Muscle of arm (tissue), 12 donors: ENCODE results near the gene PATE4. TPM values are rescaled to one million over a fixed set of nuclear protein-coding genes. Genes with fewer than 3 reads are reported as not detected.

Experiments
- DNase-seq: peaks from one replicate; pipeline ENCODE4 v3.0.0-alpha.2; 2013
- polyA plus RNA-seq, 12 donors: library from polyadenylated mRNA; unstranded; fragments of 120-200 nt; gene quantifications; one replicate each; pipeline ENCODE4 v1.2.1, GENCODE V29; 2013; ENCODE audit not compliant: insufficient read length in 12 of 12

PATE4 gene
- polyA plus RNA-seq, 12 donors = 0.10 to 0.26 (median 0.12) TPM; not detected in 8

GRCh38 chr11:125887373-125888324, 54.5 kb downstream of the PATE4 start, which contains the start of gene HYLS1:
HYLS1 (plus strand) TSS chr11:125887668; CDS start chr11:125899369, 11,701 bp downstream.
- DNase-seq = peak; percentile 95

Other genes starting within 250 kb of the PATE4 start
- 100 to 1,000 TPM in 11 of 12 donors, not detected in 1; 101 to 146 (median 127) TPM for gene STT3A, start 240.5 kb upstream of the PATE4 start, polyA plus RNA-seq
- 10 to 100 TPM in 7 of 12 donors, 1 to 10 TPM in 4, not detected in 1; 5.5 to 17.1 (median 10.9) TPM for gene CHEK1, start 208.2 kb upstream of the PATE4 start, polyA plus RNA-seq
- gene ACRV1, start 152.5 kb upstream of the PATE4 start, polyA plus RNA-seq = 1 to 10 TPM in 1 of 12 donors, under 1 TPM in 9, not detected in 2; 0.10 to 1.4 (median 0.37) TPM
- under 1 TPM in 1 of 12 donors, not detected in 11; 0.13 TPM for gene PATE1, start 87.0 kb upstream of the PATE4 start, polyA plus RNA-seq
- under 1 TPM in 3 of 12 donors, not detected in 9; 0.11 to 0.33 (median 0.15) TPM for gene PATE2, start 54.5 kb upstream of the PATE4 start, polyA plus RNA-seq
- not detected for gene PATE3, start 45.2 kb upstream of the PATE4 start, polyA plus RNA-seq
- 1 to 10 TPM in 11 of 12 donors, not detected in 1; 4.2 to 7.8 (median 6.5) TPM for gene HYLS1, start 54.4 kb downstream of the PATE4 start, polyA plus RNA-seq
- 10 to 100 TPM in 10 of 12 donors, 1 to 10 TPM in 1, not detected in 1; 9.1 to 15.7 (median 13.0) TPM for gene PUS3, start 69.9 kb downstream of the PATE4 start, polyA plus RNA-seq
- gene DDX25, start 71.2 kb downstream of the PATE4 start, polyA plus RNA-seq = 1 to 10 TPM in 1 of 12 donors, under 1 TPM in 9, not detected in 2; 0.13 to 1.2 (median 0.60) TPM
- gene VSIG10L2, start 112.7 kb downstream of the PATE4 start, polyA plus RNA-seq = under 1 TPM in 4 of 12 donors, not detected in 8; 0.04 to 0.59 (median 0.05) TPM
- 10 to 100 TPM in 11 of 12 donors, not detected in 1; 12.4 to 74.0 (median 27.3) TPM for gene CDON, start 229.6 kb downstream of the PATE4 start, polyA plus RNA-seq